ENCODE results near the gene GJD3. TPM values are rescaled to one million over a fixed set of nuclear protein-coding genes. Genes with fewer than 3 reads are reported as not detected.

The GJD3 gene
- total RNA-seq, 1 experiment from 2014 or later: not detected

Other genes starting within 250 kb of the GJD3 start
- 61.3 and 64.3 TPM in 2 replicates for gene MSL1, start 242.8 kb downstream of the GJD3 start, total RNA-seq (2014; rRNA removed; shearing (Covaris generic))
- 44.5 and 50.1 TPM in 2 replicates for gene CASC3, start 224.2 kb downstream of the GJD3 start, total RNA-seq (2014; rRNA removed; shearing (Covaris generic))
- gene RAPGEFL1, start 187.3 kb downstream of the GJD3 start, total RNA-seq (2014; rRNA removed; shearing (Covaris generic)): 0.86 and 4.4 TPM in 2 replicates
- gene WIPF2, start 145.4 kb downstream of the GJD3 start, total RNA-seq (2014; rRNA removed; shearing (Covaris generic)): 5.6 and 7.1 TPM in 2 replicates
- gene CDC6, start 76.9 kb downstream of the GJD3 start, total RNA-seq (2014; rRNA removed; shearing (Covaris generic)): 85.1 and 87.9 TPM in 2 replicates
- gene RARA, start 55.6 kb downstream of the GJD3 start, total RNA-seq (2014; rRNA removed; shearing (Covaris generic)): 13.7 and 33.2 TPM in 2 replicates
- gene TOP2A, start 53.2 kb upstream of the GJD3 start, total RNA-seq (2014; rRNA removed; shearing (Covaris generic)): 227 and 241 TPM in 2 replicates
- gene IGFBP4, start 78.7 kb upstream of the GJD3 start, total RNA-seq (2014; rRNA removed; shearing (Covaris generic)): 2.9 and 6.6 TPM in 2 replicates
- gene TNS4, start 136.9 kb upstream of the GJD3 start, total RNA-seq (2014; rRNA removed; shearing (Covaris generic)): 0.02 and 0.14 TPM in 2 replicates
- not detected in 2 replicates for gene CCR7, start 200.7 kb upstream of the GJD3 start, total RNA-seq (2014; rRNA removed; shearing (Covaris generic))

Measured in A172 (cell line).